Fibroblast of upper back skin (primary cell): Measurements from ENCODE around the gene KLHDC8A.
"Not testable (repeated sequence)": the region's sequence is repeated elsewhere in the genome, so short reads cannot be mapped to it uniquely, and the experiment has no call there.

Experiments
- DNase-seq: peaks from one replicate; pipeline ENCODE4 v3.0.0-alpha.2; 2013

KLHDC8A gene

GRCh38 chr1:205370780-205371179, 14.1 kb upstream of the KLHDC8A start:
- no peak for DNase-seq

GRCh38 chr1:205369701-205370123, 13.0 kb upstream of the KLHDC8A start:
- no peak for DNase-seq

GRCh38 chr1:205368478-205368877, 11.8 kb upstream of the KLHDC8A start:
- DNase-seq, result no peak

GRCh38 chr1:205365945-205366463, 9.3 kb upstream of the KLHDC8A start:
- DNase-seq, result peak; percentile 31

GRCh38 chr1:205365086-205365485, 8.4 kb upstream of the KLHDC8A start:
- not testable (repeated sequence) for DNase-seq

- DNase-seq, result no peak
Observed at GRCh38 chr1:205360891-205361290, 4.2 kb upstream of the KLHDC8A start.

GRCh38 chr1:205359771-205360565, 3.2 kb upstream of the KLHDC8A start:
- DNase-seq, result no peak

GRCh38 chr1:205358579-205358978, 1.9 kb upstream of the KLHDC8A start:
- DNase-seq, result no peak

GRCh38 chr1:205357567-205357966, 845 bp upstream of the KLHDC8A start:
- no peak for DNase-seq

- DNase-seq, result peak; percentile 18
Observed at GRCh38 chr1:205355075-205355453, 1.7 kb downstream of the KLHDC8A start.

GRCh38 chr1:205354259-205355074, 2.3 kb downstream of the KLHDC8A start:
- DNase-seq, result peak; percentile 74

- no peak for DNase-seq
Observed at GRCh38 chr1:205353612-205354011, 3.1 kb downstream of the KLHDC8A start.

- no peak for DNase-seq
Observed at GRCh38 chr1:205353191-205353590, 3.5 kb downstream of the KLHDC8A start.

GRCh38 chr1:205351984-205352713, 4.6 kb downstream of the KLHDC8A start:
- DNase-seq, result peak; percentile 46

GRCh38 chr1:205350691-205351141, 6.0 kb downstream of the KLHDC8A start:
- DNase-seq, result no peak

- no peak for DNase-seq
Observed at GRCh38 chr1:205350124-205350523, 6.6 kb downstream of the KLHDC8A start.

GRCh38 chr1:205348554-205349487, 7.9 kb downstream of the KLHDC8A start:
- DNase-seq, result peak; percentile 24

GRCh38 chr1:205346956-205347574, 9.7 kb downstream of the KLHDC8A start:
- DNase-seq, result no peak

GRCh38 chr1:205345761-205346160, 11.0 kb downstream of the KLHDC8A start:
- DNase-seq, result no peak

GRCh38 chr1:205344066-205344928, 12.4 kb downstream of the KLHDC8A start:
- no peak for DNase-seq
